ENCODE results near the gene CRYGN.

The CRYGN gene

DNA sequence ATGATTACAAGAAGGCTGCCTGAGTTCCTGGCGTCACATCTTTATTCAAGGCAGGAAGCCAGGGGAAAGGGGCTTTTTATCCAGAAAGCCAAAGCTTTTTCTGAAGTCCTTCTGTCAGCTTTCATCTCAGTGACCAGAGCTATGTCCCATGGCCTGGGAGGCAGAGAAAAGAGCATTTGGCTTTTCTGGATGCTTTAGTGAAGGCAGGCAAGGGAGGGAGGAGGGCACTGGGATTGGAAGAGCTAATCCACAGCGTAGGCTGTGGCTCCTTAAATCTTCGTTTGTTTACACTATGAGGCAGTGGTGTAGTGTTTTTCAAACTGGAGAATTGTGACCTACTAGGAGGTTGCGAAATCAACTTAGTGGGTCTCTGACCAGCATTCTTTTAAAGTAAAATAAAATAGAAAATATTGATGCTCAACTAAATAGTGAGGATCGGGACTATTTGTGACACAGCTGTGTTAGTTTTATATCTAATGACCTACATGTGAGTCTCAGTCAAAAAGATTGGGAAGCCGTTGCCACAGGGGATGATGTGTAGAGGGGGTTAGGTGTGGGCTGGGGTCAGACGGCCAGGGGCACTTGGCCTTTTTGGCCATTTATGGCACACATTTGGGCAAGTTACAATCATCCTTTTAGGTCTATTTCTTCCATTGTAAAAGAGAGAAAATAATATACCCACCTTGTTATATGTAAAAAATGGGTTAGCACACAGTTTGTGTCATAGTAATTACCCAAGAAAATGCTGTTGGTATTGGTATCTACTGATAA, 14.1 kb downstream of the CRYGN start:
- DNase-seq, result no peak

DNA sequence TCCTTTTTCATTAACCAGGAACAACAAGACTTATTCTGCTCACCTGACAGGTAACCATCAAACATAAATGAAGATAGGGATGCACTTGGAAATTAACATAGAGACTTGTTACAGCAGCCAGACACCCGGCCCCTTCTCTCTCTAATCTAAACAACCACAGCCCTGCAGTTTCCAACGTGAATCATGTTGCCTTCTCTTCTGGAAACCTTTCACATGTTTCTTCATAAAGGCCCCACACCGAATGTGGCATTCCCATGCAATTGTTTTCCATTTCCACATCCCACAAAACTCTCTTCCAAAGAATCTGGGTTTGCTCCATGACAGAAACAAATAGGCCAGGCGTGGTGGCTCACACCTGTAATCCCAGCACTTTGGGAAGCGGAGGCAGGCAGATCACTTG, 15.1 kb downstream of the CRYGN start:
- DNase-seq, result no peak

DNA sequence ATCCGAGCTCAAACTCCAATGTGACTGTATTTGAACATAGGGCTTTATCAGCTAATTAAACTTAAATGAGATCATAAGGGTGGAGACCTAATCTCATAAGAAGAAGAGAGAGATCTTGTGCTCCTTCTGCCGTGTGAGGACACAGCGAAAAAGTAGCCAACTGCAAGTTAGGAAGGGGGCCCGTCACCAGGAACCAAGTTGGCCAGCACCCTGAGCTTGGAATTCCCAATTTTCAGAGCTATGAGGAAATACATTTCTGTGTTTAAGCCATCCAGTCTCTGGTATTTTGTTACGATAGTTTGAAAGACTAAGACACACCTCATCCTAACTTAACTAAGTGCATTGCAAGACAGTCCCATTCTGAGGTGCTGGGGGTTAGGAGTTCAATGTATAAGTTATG, 16.0 kb downstream of the CRYGN start:
- DNase-seq, result no peak

DNA sequence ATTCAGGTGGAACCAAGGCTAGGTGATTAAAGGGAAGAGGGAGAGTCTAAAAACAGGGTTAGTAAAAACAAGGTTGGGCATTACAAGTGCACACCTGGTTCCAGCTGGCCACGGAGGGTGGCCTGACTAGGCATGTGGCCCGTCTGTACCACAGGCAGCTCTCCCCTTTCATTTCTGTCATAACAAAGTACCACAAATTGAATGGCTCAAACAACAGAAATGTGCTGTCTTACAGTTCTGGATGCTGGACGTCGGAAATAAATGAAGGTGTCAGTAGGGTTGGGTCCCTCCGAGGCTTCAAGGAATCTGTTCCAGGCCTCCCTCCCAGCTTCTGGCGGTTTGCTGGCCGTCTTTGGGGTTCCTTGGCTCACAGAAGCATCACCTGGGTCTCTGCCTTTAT, 16.7 kb downstream of the CRYGN start:
- DNase-seq, result no peak

DNA sequence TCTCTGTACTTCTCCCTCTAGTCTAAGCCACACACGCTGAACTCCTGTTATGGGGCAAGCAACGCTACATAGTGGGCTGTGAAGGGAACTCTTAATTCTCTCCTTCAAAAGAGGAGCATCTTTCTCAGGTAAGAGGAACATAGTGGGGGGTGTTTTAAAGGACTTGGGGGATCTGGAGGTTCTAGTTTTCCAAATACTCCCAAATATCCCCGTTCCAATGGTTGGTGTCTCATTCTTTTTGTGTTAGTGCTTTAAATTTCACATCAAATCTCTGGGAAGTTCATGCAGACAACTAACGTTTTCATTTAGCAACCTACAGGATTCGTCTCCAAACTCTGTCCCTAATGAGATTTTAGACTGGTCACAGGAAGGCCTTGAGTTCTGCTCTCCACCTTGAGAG, 17.7 kb downstream of the CRYGN start:
- DNase-seq, result no peak

DNA sequence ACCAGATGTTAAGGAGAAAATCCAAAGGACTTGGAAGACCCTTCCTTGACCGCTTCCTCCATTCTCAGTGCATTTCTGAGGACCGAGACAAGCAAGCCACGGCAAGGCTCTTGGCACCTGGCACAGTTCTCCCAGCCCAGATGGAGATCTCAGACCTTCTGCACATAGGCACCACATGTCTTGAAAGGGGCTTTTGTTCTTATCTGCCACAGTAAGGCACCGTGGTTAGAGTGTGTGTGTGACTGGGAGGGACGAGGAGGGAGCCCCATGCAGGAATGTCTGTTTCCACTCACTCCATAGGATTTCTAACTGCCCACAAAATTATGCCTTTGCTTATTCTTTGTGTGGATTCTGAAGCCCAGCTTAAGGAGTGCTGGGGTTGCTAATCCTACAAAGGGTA, 19.8 kb downstream of the CRYGN start:
- no peak for DNase-seq

DNA sequence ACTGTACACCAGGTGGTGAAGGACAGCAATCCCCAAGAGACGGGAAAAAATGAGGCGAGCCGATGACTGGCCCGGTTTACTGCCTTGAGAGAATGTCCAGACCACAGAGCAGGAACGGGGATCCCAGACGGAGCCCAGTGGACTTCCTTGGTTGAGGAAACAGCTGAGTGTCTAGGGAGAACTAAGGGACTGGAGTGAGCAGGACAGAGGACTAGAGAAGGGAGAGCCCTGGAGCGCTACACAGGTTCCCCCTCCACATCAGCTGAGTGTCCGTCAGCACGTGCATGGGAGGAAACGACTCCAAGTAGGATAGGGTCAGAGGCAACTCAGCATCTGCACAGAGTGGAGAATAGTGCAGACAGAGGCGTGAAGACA, 23.0 kb downstream of the CRYGN start:
- DNase-seq, result no peak

DNA sequence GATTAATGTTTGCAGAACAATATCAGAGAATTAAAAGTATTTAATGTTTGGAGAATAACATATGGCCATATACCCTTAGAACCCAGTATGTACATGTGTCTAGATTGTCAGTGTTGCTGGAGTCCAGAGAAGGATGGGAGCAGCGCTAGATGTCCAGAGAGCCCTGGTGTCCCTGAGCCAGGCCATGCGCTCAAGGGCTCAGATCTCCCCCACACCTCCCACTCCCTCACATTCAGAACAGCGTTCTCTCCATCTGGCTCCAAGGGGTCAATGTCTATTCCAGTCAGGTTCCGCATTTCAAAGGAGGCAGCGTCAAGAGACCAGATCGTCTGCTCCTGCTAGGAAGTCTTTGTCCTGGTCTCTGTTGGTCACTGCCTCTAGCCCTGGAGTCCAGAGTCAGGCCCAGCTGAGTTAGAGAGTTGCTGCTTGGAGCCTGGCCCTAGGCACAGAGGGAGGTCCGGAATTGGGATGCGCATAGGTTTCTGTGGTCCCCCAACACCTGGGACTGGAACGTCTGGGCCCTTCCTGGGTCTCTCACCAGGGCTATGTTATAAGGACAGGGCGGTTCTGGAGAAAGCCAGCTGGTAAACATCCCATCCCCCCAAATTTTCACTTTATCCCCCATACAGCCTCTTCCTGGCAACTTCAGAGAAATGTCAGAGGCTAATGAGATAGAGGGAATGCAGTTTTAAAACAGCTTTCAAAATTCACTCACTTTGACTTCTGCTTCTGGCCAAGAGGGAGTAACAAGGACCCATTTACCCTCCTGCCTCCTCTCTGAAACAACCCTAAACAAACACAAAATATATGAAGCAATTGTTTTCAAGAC, 23.6 kb downstream of the CRYGN start:
- no peak for DNase-seq

DNA sequence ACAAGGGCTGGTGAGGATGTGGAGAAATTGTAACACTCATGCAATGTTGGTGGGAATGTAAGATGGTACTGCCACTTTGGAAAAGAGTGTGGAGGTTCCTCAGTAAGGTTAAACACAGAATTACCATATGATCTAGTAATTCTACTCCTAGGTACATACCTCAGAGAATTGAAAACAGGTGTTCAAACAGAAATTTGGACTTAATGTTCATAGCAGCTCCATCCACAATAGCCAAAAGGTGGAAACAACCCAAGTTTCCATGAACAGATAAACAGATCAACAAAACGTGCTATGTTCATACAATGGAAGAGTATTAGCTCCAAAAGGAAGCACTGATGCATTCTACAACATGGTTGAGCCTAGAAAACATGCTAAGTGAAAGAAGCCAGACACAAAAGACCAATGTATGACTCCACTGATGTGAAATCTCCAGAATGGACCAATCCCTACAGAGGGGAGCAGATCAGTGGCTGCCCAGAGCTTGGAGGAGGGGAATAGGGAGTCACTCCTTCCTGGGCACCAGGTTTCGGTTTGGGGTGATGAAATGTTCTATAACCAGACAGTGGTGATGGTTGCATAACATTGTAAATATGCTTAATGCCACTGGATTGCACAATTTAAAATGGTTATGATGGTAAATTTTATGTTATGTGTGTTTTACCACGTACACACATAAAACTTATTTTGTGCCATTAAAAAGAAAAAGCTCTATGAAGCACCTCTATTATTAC, 24.4 kb downstream of the CRYGN start:
- peak; percentile 85 for DNase-seq

DNA sequence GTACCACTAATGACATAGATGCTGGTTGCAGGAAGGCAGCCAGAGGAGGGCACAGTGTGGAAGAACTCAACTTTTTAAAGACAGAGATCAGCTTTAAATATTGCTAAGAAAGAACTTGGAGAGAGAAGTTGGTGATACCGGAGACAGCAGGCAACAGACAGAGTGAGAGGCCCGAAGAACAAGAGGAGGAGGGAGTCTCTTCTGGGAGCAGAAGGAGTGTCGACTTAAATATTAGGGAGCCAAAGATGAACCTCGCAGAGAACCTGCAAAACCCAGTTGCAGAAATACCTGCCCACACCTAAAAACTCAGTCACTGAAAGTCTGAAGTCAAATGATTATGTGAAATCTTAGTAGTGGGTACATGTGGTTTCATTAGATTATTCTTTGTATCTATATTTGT, 26.7 kb downstream of the CRYGN start:
- no peak for DNase-seq

DNA sequence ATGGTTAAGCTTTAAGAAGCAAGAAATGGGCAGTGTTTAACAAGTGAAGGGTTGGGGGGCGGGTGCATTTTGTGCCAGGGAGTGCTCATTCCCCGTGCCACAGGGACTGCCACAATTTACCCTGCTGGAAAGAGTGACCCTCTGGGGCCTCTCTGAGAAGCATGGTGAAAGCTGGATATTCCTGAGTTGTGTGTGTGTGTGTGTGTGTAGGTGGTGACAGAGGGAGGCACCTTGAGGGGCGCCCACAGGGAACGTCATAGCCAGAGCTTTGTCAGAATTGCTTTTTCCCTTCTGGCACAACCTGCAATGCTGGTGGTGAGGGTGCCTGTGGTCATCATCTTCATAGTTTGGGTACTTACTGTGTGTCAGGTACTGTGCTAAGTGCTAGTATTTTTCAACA, 27.6 kb downstream of the CRYGN start:
- DNase-seq, result no peak

DNA sequence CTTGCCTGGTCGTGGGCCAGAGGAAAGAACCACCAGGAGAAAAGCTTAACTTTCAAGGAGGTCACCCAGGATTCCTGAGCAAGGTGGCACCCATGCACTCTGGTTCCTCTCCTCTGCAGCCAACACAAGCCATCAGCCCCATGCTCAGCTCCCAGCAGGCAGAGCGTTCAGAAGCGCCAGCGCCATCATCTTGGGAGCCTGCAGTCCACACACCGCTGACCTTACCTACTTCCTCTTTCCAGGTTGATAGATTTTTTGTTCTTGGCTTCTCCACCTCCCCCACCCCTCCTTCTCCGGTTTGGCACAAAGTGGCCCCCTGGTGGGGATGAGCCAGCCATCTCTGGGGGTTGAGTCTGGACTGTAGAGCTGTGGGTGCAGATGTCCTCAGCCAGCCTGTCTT, 28.4 kb downstream of the CRYGN start:
- peak; percentile 16 for DNase-seq

DNA sequence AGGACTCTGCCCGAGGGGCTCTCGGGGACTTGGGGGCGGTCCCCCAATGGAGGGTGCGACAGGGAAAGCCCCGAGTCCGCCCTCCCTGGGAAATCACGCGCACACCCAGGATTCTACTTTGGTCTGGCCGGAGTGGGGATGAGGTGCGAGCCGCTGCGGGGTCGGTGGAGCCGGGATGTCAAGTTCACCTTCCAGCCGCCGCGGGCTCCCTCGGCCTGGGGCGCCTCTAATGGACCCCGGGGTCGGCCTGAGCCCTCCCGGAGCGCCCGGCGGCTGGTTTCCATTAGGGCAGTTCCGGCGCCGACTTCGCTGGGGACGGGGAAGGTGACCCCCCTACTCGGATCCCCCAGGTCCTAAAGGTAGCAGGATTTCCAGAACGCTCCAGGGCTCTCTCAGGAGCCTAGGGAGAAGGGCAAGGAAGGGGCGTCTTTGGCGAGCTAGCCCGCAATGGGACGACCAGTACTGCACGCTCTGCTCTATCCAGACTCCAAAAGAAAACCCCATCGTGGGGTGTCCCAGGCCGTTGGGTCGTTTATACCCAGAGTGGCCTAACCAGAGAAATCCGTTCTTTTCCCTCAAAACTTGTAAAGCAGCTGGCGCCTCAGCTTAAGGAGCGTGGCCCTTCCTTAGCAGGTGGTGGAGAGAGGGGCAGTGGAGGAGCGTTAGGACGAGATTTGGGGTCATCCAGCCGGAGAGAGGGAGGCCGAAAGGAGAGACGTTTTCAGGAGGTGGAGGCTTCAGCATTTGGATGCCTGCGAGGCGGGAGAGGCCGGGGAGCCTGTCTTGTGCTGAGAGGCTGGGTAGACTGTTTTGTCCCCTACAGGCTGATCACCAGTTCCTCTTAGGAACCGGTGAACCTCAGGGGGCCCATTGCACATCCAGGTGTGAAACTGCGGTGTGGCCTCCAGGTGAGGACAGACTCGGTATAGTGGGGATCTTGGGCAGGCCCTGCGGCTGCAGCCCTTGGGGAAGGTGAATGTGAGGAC, 29.2 kb downstream of the CRYGN start:
- no peak for DNase-seq

DNA sequence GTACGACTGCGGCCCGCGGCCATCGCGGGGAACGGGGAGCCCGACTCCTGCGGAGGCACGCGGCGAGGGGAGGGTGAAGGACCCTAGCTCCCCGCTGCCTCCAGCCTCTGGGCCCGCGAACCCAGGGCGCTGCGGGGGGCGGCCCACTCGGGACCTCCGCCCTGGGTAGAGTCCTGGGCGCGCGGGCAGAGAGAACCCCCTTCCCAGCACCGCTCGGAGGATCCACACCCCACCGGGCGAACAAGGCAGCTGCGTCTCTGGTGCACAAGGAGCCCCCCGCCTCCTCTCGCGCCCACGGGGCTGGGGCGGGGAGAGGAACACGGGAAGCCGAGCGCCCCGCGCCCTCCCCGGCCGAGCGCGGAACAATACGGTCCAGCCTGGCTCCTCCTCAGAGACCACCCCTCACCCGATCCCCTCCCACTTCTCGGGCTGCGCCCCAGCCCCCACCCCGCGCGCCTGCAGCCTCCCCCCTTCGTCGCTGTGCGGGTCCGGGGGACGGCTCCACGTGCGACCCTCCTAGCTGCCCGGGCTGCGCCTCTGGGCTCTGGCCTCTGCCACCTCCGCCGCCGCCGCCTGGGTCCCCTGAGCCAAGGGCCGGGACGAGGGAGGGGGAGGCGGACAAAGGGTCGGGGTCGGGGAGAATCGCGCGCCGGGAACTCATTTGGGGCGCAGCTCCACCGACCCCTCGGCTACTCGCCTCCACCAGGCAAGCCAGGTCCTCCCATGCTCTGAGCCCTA, 30.1 kb downstream of the CRYGN start, which contains the start of gene WDR86:
WDR86 (minus strand) TSS at position 372 of the 738 bp plus-strand sequence. CDS start 449 bp downstream, outside the sequence.
- DNase-seq, result no peak

DNA sequence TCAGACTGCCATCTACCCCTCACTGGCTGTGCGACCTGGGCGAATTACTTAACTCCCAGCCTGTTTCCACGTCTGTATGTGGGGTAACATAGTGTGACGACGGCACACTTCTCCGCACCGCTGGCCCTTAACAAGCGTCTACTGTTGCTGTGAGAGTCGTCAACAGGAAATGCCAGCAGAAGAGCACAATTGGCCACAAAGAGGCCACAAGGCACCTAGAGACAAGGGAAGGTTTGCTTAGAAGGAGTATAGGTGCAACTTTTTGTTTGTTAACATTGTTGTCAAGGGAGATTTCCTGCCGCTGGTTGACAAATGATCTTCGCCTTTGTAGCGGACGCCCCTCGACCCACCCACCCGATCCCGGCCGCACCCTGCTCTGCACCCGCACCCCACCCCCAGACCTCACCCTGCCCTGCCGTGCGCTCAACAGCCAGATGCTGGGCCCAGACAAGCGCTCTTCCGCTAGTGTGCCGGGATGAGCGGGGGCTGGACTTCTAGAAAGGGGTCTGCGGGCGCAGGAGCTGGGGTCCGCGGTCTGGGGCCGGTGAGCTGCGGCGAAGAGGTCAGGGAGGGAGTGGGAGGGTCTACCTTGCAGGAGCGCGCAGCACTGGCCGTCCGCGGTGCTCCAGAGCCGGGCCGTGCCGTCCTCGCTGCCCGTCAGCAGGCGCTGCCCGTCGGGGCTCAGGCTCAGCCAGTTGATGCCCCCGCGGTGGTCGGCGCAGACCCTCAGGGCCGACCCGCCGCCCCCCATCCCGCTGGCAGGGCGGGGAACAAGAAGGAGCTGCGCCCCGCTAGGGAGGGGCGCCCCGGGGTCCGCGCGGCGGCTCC, 30.9 kb downstream of the CRYGN start:
- peak; percentile 20 for DNase-seq

DNA sequence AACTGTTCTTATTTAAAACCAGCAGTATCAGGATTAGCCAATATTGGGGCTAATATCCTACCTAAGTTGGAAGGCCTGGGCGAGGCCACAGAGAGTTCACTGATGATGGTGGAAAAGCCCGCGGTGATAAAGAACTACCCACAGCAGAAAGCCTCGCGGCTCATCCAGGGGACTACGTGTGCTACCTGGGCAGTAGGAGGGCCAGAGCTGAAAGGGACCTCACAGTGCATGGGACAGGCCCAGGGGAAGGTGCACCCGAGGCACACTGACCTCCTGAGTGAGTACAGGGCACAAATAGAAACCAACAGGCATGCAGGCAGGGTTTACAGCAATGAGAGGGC, 31.5 kb downstream of the CRYGN start:
- DNase-seq, result no peak

DNA sequence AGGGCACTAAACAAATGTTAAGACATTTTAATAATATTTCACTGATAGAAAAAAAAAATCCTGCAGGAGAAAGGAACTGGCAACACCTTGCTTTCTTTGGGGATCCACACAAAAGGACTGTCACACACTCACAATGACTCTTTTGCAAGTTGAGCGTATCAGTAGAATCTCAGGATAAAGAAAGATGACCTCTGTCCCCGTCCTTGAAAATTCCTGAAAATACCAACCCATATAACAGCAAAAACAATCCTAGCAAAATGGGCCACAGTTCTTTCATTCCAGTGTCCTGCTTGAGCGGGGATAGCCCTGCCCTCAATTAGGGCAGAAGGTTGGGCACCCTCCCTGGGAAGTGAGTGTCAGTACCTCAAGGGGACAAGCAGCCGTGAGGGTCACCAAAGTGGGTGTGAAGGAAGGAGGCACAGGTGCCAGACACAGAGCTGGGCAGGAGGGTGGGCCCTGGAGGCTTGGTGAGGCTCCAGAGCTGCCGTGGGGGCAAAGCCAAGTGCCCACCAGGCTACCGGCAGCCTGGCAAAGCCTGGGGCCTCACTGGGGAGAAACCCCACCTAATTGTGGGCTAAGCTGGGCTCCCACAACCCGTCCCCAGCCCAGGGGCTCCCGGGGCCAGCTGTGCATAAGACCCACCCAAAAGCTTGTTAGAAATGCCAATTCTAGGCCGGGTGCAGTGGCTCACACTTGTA, 32.9 kb downstream of the CRYGN start:
- no peak for DNase-seq

DNA sequence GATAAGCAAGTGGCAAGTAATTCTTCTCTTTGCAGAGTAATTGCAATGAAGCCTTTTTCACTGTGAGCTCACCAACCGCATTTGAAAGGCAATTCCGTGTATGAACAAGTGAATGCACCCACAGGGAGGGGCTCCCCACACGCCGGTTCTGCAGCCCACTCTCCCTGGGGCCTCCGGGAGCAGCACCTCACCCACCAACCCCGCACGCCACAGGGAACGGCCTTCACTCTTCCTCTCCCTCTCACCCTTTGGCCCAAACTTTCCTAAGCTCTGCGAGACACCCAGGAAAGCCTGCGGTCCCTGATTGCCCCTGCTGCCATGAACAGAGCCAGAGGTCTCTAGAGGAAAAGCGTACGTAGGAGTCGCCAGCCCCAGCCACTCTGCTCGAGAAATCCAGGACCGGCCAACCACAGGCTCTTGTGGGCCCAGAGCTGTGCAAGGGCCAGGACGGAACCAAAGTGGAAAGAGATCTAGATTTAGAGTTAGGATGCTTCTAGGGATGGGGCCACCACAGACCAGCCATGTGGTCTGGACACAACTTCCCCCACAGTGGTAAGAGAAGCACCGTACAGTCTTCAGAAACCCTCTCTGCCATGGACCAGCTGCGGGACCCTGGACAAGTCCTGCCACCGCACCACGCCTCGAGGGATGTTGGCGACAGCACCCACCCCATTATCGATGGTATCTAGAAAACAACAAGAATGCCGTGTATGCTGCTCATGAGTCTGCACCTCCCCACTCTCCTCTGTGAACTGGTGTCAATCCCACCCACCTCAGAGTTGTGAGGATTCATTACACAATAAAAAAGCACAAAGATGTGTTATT, 33.7 kb downstream of the CRYGN start:
- DNase-seq, result no peak

DNA sequence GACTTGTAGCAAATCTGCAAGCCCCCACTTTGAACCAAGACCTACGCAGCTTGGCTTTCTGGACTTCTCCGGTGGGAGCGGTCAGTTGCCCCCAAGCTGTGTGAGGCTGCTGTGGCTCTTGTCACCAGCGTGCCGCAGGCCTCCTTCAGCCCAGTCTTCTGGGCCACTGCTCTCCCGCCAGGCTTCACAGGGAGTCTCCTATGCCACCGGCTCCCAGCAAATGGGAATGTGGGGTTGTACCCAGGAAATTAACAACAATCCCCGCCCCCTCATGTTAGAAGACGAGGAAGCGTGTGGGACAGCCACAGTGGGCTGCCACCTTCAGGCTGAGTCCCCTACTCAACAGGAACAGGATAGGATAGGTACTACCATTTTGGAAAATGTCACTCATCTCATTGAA, 34.4 kb downstream of the CRYGN start:
- no peak for DNase-seq

All from NCI-H2029 treated with DMSO at 0.1 percent for 48 hours (cell line).